Smooth muscle cell (in vitro differentiated cells): ENCODE data around the gene ZNF485. TPM values are rescaled to one million over a fixed set of nuclear protein-coding genes. Genes with fewer than 3 reads are reported as not detected.

Experiments
- DNase-seq: peaks from one replicate; lab custom pipeline; 2025; ENCODE audit not compliant: unreplicated experiment; lab: John Stamatoyannopoulos, UW
- H2AFZ ChIP-seq: fragments of 200-600 bp; sonication (generic); 2 replicates; pipeline ENCODE4 v1.6.0; 2016; ENCODE audit warnings: antibody characterized with exemption, low read depth, mild to moderate bottlenecking
- H3F3A ChIP-seq: fragments of 200-600 bp; sonication (generic); 2 replicates; pipeline ENCODE4 v1.6.0; 2017; ENCODE audit warnings: antibody characterized with exemption, low read depth
- H3K27ac ChIP-seq: fragments of 200-600 bp; sonication (generic); 2 replicates; pipeline ENCODE4 v1.5.1; 2016; ENCODE audit warnings: low read depth, mild to moderate bottlenecking
- H3K27me3 ChIP-seq: fragments of 200-600 bp; sonication (generic); 2 replicates; pipeline ENCODE4 v1.6.1; 2016; ENCODE audit warnings: low read depth, mild to moderate bottlenecking
- H3K36me3 ChIP-seq: fragments of 200-600 bp; sonication (generic); 2 replicates; pipeline ENCODE4 v1.5.1; 2016; ENCODE audit warnings: low read depth
- H3K4me1 ChIP-seq: fragments of 200-600 bp; sonication (generic); 2 replicates; pipeline ENCODE4 v1.5.1; 2016; ENCODE audit warnings: low read depth
- H3K4me2 ChIP-seq: fragments of 200-600 bp; sonication (generic); 2 replicates; pipeline ENCODE4 v1.6.0; 2016; ENCODE audit warnings: mild to moderate bottlenecking
- H3K4me3 ChIP-seq: fragments of 200-600 bp; sonication (generic); 2 replicates; pipeline ENCODE4 v1.5.1; 2016; ENCODE audit warnings: mild to moderate bottlenecking
- H3K79me2 ChIP-seq: fragments of 200-600 bp; sonication (generic); 2 replicates; pipeline ENCODE4 v1.6.0; 2016; ENCODE audit warnings: low read depth, mild to moderate bottlenecking
- H3K9ac ChIP-seq: fragments of 200-600 bp; sonication (generic); 2 replicates; pipeline ENCODE4 v1.6.0; 2016; ENCODE audit warnings: low read depth
- H3K9me3 ChIP-seq: fragments of 200-600 bp; sonication (generic); replicated peaks from 2 replicates; pipeline ENCODE4 v1.5.1; 2016; ENCODE audit warnings: low read depth
- H4K20me1 ChIP-seq: fragments of 200-600 bp; sonication (generic); 2 replicates; pipeline ENCODE4 v1.6.0; 2016; ENCODE audit warnings: low read depth
- WGBS: methylation state at CpG from one replicate; pipeline ENCODE4 v1.1.7; 2016; ENCODE audit warnings: low lambda C conversion rate; 5-methylcytosine and 5-hydroxymethylcytosine counted together
- polyA plus RNA-seq: library from polyadenylated mRNA; unstranded; fragments of >200 nt; fragmentation: Nextera tagmentation; extraction: Ambion mirVana; gene quantifications from 2 replicates; pipeline ENCODE4 v1.2.1, GENCODE V29; 2016
- total RNA-seq: library from RNA; depleted of rRNA; stranded (reverse); fragments of >200 nt; gene quantifications from 2 replicates; pipeline ENCODE4 v1.2.3, GENCODE V29; 2014
- TF ChIP-seq, protein P1 (sequence below): fragments of 200-600 bp; sonication (generic); IDR thresholded peaks from 2 replicates; pipeline ENCODE4 v1.5.1; 2017; ENCODE audit warnings: borderline replicate concordance, mild to moderate bottlenecking, antibody characterized with exemption; ENCODE audit not compliant: insufficient read depth, poor library complexity, severe bottlenecking

Gene ZNF485
- total and polyA plus RNA-seq, 2 experiments from 2014 or later, result 1.8 to 2.9 TPM

- no peaks in the 10 kb centered on the region for H4K20me1 ChIP-seq
- peaks cover 5% of the 10 kb centered on the region for H3K4me1 ChIP-seq
- TF ChIP-seq, protein P1, sequence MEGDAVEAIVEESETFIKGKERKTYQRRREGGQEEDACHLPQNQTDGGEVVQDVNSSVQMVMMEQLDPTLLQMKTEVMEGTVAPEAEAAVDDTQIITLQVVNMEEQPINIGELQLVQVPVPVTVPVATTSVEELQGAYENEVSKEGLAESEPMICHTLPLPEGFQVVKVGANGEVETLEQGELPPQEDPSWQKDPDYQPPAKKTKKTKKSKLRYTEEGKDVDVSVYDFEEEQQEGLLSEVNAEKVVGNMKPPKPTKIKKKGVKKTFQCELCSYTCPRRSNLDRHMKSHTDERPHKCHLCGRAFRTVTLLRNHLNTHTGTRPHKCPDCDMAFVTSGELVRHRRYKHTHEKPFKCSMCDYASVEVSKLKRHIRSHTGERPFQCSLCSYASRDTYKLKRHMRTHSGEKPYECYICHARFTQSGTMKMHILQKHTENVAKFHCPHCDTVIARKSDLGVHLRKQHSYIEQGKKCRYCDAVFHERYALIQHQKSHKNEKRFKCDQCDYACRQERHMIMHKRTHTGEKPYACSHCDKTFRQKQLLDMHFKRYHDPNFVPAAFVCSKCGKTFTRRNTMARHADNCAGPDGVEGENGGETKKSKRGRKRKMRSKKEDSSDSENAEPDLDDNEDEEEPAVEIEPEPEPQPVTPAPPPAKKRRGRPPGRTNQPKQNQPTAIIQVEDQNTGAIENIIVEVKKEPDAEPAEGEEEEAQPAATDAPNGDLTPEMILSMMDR, result no peak
- no peak for DNase-seq
- no peaks in the 10 kb centered on the region for H3K27me3 ChIP-seq
- peak overlapping the region; percentile 98 for H3K4me2 ChIP-seq
- H3F3A ChIP-seq, result no peaks in the 10 kb centered on the region
- peak overlapping the region; percentile 89 for H3K9ac ChIP-seq
- H3K79me2 ChIP-seq, result peaks cover 5% of the 10 kb centered on the region
- peaks cover 27% of the 10 kb centered on the region for H3K9me3 ChIP-seq
- WGBS, result 28% methylated on average over 14 of the region's 14 CpGs
- peak overlapping the region; percentile 78 for H3K4me3 ChIP-seq
- no peak overlapping the region for H3K27ac ChIP-seq
- H2AFZ ChIP-seq, result peak overlapping the region; percentile 98
- peaks cover 23% of the 10 kb centered on the region for H3K36me3 ChIP-seq
These were observed 42.9 kb downstream of the ZNF485 start for GRCh38 chr10:43649185-43649523.

GRCh38 chr10:43653746-43654145 lies 47.5 kb downstream of the ZNF485 start:
- 83% methylated on average over 2 of the region's 2 CpGs for WGBS
- Histone ChIP-seq H3K9ac (no peak overlapping the region), H2AFZ (no peak overlapping the region), H3K27me3 (no peaks in the 10 kb centered on the region), H3K4me3 (no peak overlapping the region), H3K4me2 (no peak overlapping the region), H3K79me2 (no peaks in the 10 kb centered on the region), H3K4me1 (no peaks in the 10 kb centered on the region), H3K9me3 (no peaks in the 10 kb centered on the region), H3K36me3 (no peaks in the 10 kb centered on the region), H4K20me1 (no peaks in the 10 kb centered on the region), H3F3A (no peaks in the 10 kb centered on the region), H3K27ac (no peak overlapping the region)
- no peak for DNase-seq
- TF ChIP-seq, protein P1, result no peak

DNA sequence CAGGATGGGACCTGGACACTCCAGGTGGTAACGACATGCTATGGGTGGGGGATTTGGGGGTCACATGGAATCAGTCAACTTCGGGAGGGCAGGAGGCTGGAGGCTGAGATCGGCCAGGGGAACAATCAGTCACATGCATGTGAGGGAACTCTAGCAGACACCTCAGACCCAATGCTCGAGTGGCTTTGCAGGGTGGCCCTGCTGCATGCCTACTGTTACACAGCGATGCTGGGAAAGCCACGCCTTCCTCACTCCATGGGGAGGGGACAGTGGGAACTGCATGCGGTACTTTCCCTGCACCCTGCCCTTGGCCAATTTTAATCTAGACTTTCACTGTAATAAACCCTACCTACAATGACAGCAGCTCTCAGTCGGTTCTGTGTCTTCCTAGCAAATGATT lies 49.1 kb downstream of the ZNF485 start:
- Histone ChIP-seq H3K4me3 (no peak overlapping the region), H3K27me3 (no peaks in the 10 kb centered on the region), H2AFZ (no peak overlapping the region), H3K9me3 (no peaks in the 10 kb centered on the region), H3K4me1 (no peaks in the 10 kb centered on the region), H3K79me2 (no peaks in the 10 kb centered on the region), H3K4me2 (no peak overlapping the region), H4K20me1 (no peaks in the 10 kb centered on the region), H3K36me3 (no peaks in the 10 kb centered on the region), H3K9ac (no peak overlapping the region), H3F3A (no peaks in the 10 kb centered on the region), H3K27ac (no peak overlapping the region)
- WGBS, result 89% methylated on average over 8 of the region's 8 CpGs
- TF ChIP-seq, protein P1, result no peak
- no peak for DNase-seq

- Histone ChIP-seq H3K36me3 (no peaks in the 10 kb centered on the region), H3K79me2 (no peaks in the 10 kb centered on the region), H3K4me3 (no peak overlapping the region), H3F3A (no peaks in the 10 kb centered on the region), H3K27ac (no peak overlapping the region), H3K27me3 (no peaks in the 10 kb centered on the region), H2AFZ (no peak overlapping the region), H4K20me1 (no peaks in the 10 kb centered on the region), H3K9ac (no peak overlapping the region), H3K9me3 (no peaks in the 10 kb centered on the region), H3K4me2 (no peak overlapping the region), H3K4me1 (no peaks in the 10 kb centered on the region)
- no peak for DNase-seq
- TF ChIP-seq, protein P1, result no peak
- WGBS, result 90% methylated on average over 8 of the region's 8 CpGs
These were observed 52.0 kb downstream of the ZNF485 start for GRCh38 chr10:43658227-43658626.
